DMS53 treated with DMSO at 0.1 percent for 48 hours (cell line): ENCODE results near the gene SLC12A3.

Experiments used
- DNase-seq: peaks from one replicate; lab custom pipeline; 2025; ENCODE audit not compliant: unreplicated experiment; lab: John Stamatoyannopoulos, UW

The SLC12A3 gene

GRCh38 chr16:56847173-56847910 is 17.7 kb upstream of the SLC12A3 start:
- DNase-seq, result no peak

- no peak for DNase-seq
These were observed 16.7 kb upstream of the SLC12A3 start for GRCh38 chr16:56848029-56848936.

GRCh38 chr16:56848955-56849689 is 15.9 kb upstream of the SLC12A3 start:
- no peak for DNase-seq

GRCh38 chr16:56849690-56850680 is 15.0 kb upstream of the SLC12A3 start:
- DNase-seq, result no peak

GRCh38 chr16:56851671-56852400 is 13.2 kb upstream of the SLC12A3 start:
- no peak for DNase-seq

- DNase-seq, result no peak
These were observed 12.6 kb upstream of the SLC12A3 start for GRCh38 chr16:56852401-56852730.

- no peak for DNase-seq
These were observed 12.0 kb upstream of the SLC12A3 start for GRCh38 chr16:56852968-56853367.

GRCh38 chr16:56855201-56855600 is 9.8 kb upstream of the SLC12A3 start:
- no peak for DNase-seq

GRCh38 chr16:56855946-56856345 is 9.1 kb upstream of the SLC12A3 start:
- DNase-seq, result no peak

- DNase-seq, result no peak
These were observed 8.0 kb upstream of the SLC12A3 start for GRCh38 chr16:56856876-56857447.

GRCh38 chr16:56858374-56858773 is 6.6 kb upstream of the SLC12A3 start:
- no peak for DNase-seq

- no peak for DNase-seq
These were observed 5.4 kb upstream of the SLC12A3 start for GRCh38 chr16:56859636-56860035.

- no peak for DNase-seq
These were observed 4.6 kb upstream of the SLC12A3 start for GRCh38 chr16:56860226-56861020.

GRCh38 chr16:56861092-56861610 is 3.9 kb upstream of the SLC12A3 start:
- DNase-seq, result no peak

GRCh38 chr16:56861756-56862155 is 3.3 kb upstream of the SLC12A3 start:
- no peak for DNase-seq

- no peak for DNase-seq
These were observed 2.2 kb upstream of the SLC12A3 start for GRCh38 chr16:56862776-56863175.

- no peak for DNase-seq
These were observed 521 bp downstream of the SLC12A3 start for GRCh38 chr16:56865394-56866062.
